ENCODE results near the gene FAM131C.

Gene FAM131C

GRCh38 chr1:16088996-16089395 is 15.5 kb upstream of the FAM131C start (continued):
- TF ChIP-seq ZNF560 (tag by site-specific recombination; IDR thresholded peaks at IDR 0.05; ENCODE audit: borderline replicate concordance) (no peak), REPIN1 (tag by site-specific recombination; IDR thresholded peaks at IDR 0.05; ENCODE audit: low read depth) (no peak), ZBTB7A (tag by site-specific recombination; IDR thresholded peaks at IDR 0.05; ENCODE audit: low read depth) (no peak), ZNF670 (tag by site-specific recombination; IDR thresholded peaks at IDR 0.05; ENCODE audit: low read depth) (no peak), ZNF843 (tag by site-specific recombination; IDR thresholded peaks at IDR 0.05) (no peak), ZNF155 (tag by site-specific recombination; IDR thresholded peaks at IDR 0.05) (no peak)

GRCh38 chr1:16088351-16088911 is 15.0 kb upstream of the FAM131C start:
- Histone ChIP-seq H3K4me1 (ENCODE audit: control insufficient read depth, insufficient read depth, low read length) (no peaks in the 10 kb centered on the region), H3K4me3 (ENCODE audit: low read depth, low read length) (no peak overlapping the region), H3K9me3 (ENCODE audit: control insufficient read depth, insufficient read depth, low read depth, low read length) (no peaks in the 10 kb centered on the region), H3K36me3 (ENCODE audit: control insufficient read depth in 2 of 2, insufficient read depth in 1 of 2, low read length in 2 of 2) (no peaks in the 10 kb centered on the region), H3K27ac (ENCODE audit: extremely low read depth, low read depth, low read length) (no peak overlapping the region)
- TF ChIP-seq MEIS1 (CRISPR knock-in tag; IDR thresholded peaks at IDR 0.05; ENCODE audit: borderline replicate concordance) (no peak), KLF1 (tag by site-specific recombination; IDR thresholded peaks at IDR 0.05) (0 out of 2 replicates have a peak, but pooled peaks have one; percentile 10), ZNF157 (tag by site-specific recombination; IDR thresholded peaks at IDR 0.05) (no peak)
- CTCF ChIA-PET: interaction anchor here (0.6 kb wide), 2 partner anchors 80 to 98 kb away, joined by 3 read pairs; no protein-coding TSS in a partner anchor
- POLR2A ChIA-PET: no interaction called here

- CTCF ChIA-PET: interaction anchor here (0.6 to 0.7 kb wide), 3 partner anchors 10 to 165 kb away, joined by 3 to 4 read pairs (median 3); no protein-coding TSS in a partner anchor
- H3K4me3 ChIP-seq (ENCODE audit: low read depth, low read length): no peak overlapping the region
- POLR2A ChIA-PET: no interaction called here
- H3K36me3 ChIP-seq (ENCODE audit: control insufficient read depth in 2 of 2, insufficient read depth in 1 of 2, low read length in 2 of 2): no peaks in the 10 kb centered on the region
- no peaks in the 10 kb centered on the region for H3K9me3 ChIP-seq (ENCODE audit: control insufficient read depth, insufficient read depth, low read depth, low read length)
- no peak overlapping the region for H3K27ac ChIP-seq (ENCODE audit: extremely low read depth, low read depth, low read length)
- TF ChIP-seq ZNF670 (tag by site-specific recombination; IDR thresholded peaks at IDR 0.05; ENCODE audit: low read depth) (no peak), ZNF398 (tag by site-specific recombination; IDR thresholded peaks at IDR 0.05) (0 out of 2 replicates have a peak, but pooled peaks have one; percentile 22)
- H3K4me1 ChIP-seq (ENCODE audit: control insufficient read depth, insufficient read depth, low read length): no peaks in the 10 kb centered on the region
Measured at GRCh38 chr1:16087733-16088132, 14.3 kb upstream of the FAM131C start.

GRCh38 chr1:16085522-16085921 is 12.1 kb upstream of the FAM131C start:
- Histone ChIP-seq H3K36me3 (ENCODE audit: control insufficient read depth in 2 of 2, insufficient read depth in 1 of 2, low read length in 2 of 2) (no peaks in the 10 kb centered on the region), H3K4me1 (ENCODE audit: control insufficient read depth, insufficient read depth, low read length) (no peaks in the 10 kb centered on the region), H3K4me3 (ENCODE audit: low read depth, low read length) (no peak overlapping the region), H3K9me3 (ENCODE audit: control insufficient read depth, insufficient read depth, low read depth, low read length) (no peaks in the 10 kb centered on the region), H3K27ac (ENCODE audit: extremely low read depth, low read depth, low read length) (no peak overlapping the region)
- CTCF ChIA-PET: interaction anchor here (0.5 to 9.7 kb wide), 6 partner anchors 29 to 295 kb away, joined by 3 to 427 read pairs (median 4); no protein-coding TSS in a partner anchor
- POLR2A ChIA-PET: no interaction called here
- TF ChIP-seq ZNF624 (tag by site-specific recombination; IDR thresholded peaks at IDR 0.05) (no peak), ZNF747 (tag by site-specific recombination; IDR thresholded peaks at IDR 0.05) (no peak), ZNF530 (tag by site-specific recombination; IDR thresholded peaks at IDR 0.05; ENCODE audit: low read depth) (no peak), ZNF202 (tag by site-specific recombination; IDR thresholded peaks at IDR 0.05; ENCODE audit: borderline replicate concordance) (no peak), PRDM10 (tag by site-specific recombination; IDR thresholded peaks at IDR 0.05) (no peak), BCL11A (tag by site-specific recombination; IDR thresholded peaks at IDR 0.05; ENCODE audit: low read depth) (no peak), ZNF140 (tag by site-specific recombination; IDR thresholded peaks at IDR 0.05) (no peak), ZNF639 (tag by site-specific recombination; IDR thresholded peaks at IDR 0.05) (no peak)
